Fibroblast of skin of left quadriceps (primary cell): ENCODE data around the gene LIF.
"Not testable (repeated sequence)": the region's sequence is repeated elsewhere in the genome, so short reads cannot be mapped to it uniquely, and the experiment has no call there.

ENCODE experiments used
- DNase-seq, 2 experiments: peaks; one replicate each; pipeline ENCODE4 v3.0.0-alpha.2; 2013; ENCODE audit warnings: low read depth in 2 of 2

Gene LIF

DNA sequence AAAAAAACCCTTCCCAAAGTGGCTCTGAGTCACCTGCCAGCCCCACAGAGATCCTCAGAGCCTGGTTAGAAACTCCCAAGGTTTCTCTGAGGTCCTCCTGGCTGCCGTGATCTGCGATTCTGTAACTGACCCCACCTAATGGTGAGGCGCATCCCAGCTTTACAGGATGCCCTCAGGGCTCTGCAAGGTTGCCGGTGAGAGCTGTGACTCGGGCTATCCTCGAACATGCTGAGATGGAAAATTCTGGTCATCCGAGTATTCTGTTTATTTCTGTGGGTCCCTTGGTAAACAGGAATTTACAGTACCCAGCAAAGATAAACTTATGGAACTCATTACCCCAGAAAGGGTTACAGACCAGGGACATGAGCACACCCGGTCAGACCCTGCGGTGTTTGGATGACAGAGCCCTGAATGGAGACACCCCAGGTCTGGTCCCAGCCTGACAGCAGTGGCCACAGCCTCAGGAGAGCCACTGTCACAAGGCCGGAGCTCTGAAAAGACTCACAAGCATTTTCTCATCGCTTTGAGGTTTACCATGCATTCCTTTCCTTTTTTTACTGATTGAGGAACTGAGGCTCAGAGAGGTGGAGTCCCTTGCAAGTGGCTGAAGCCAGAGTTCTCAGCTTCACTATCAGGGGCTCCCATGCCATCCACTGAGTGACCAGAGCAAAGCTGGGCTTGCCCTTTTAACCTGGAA, 22.2 kb downstream of the LIF start:
- DNase-seq = no peak

DNA sequence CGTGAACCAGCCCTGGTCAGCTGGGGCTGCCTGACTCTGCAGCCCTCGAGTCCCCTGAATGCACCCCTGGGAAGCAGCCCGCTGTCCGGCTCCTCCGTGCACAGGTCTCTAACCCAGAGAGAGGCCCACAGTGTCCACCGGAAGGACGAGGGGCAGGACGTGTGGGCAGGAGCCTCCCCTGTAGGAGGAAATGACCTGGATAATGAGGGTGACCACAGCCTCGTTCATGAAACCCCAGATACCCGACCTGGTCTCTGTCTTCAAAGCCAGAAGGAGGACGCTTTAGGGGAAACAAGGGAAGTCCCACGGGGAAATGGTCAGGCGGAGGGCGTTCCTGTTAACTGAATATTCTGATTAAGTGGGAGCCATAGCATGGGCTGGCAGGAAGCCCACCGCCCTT, 23.3 kb downstream of the LIF start:
- no peak for DNase-seq

DNA sequence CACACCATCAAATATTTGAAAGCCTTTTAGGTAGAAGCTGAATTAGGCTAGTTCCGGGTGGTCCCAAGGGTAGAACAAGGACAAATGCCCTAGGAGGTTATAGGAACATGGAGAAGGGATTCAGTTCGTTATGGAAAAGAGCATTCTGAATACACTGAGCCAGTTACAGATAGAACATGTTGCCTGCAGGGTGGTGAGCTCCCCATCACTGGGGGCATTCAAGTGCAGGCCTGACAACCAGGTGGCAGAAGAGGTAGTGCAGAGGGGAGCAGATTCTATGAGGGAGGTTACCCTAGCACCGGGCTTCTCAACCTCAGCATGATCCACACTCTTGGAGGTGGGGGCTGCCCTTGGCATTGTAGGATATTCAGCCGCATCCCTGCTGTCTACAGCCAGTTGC, 24.2 kb downstream of the LIF start:
- DNase-seq = no peak

DNA sequence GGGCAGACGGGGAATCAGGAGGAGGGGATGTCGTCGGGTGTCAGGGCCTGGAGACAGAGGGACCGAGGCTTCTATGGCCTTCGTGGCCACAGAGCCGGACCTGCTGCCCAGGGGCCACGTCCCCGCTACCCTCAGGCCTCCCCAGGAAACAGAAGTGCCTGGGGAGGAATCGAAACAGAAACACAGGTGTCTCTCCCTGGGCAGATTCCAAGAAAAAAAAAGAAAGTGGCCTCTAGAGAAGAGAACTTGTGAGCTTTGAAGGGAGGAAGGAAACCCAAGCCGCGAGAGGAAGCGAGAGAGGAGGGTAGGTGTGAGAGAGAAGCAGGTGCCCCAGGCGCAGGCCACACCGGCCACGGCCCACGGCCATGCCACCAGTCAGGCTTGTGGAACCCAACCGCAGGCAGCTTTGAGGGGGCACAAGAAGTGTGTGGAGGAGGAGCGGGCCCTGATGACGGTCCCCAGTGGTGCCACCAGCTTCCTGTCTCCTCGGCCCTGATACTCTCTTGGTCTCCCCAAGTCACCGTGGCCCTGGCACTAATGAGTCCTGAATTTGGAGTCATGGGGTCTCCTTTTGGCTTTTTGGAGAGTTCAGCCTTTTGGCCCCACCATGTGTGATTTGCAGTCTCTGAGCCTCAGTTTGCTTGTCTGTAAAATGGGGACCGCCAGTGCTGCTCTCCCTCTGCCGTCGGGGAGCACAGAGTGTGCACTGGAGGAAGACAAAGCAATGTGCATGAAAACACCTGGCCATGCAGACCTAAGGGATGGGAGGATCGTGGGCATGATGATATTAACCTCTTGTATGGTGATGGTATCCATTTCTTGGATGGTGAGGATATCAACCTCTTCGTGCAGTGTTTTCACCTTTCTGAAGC, 25.2 kb downstream of the LIF start:
- DNase-seq = no peak

GRCh38 chr22:30220338-30221012, 26.1 kb downstream of the LIF start:
- no peak for DNase-seq

DNA sequence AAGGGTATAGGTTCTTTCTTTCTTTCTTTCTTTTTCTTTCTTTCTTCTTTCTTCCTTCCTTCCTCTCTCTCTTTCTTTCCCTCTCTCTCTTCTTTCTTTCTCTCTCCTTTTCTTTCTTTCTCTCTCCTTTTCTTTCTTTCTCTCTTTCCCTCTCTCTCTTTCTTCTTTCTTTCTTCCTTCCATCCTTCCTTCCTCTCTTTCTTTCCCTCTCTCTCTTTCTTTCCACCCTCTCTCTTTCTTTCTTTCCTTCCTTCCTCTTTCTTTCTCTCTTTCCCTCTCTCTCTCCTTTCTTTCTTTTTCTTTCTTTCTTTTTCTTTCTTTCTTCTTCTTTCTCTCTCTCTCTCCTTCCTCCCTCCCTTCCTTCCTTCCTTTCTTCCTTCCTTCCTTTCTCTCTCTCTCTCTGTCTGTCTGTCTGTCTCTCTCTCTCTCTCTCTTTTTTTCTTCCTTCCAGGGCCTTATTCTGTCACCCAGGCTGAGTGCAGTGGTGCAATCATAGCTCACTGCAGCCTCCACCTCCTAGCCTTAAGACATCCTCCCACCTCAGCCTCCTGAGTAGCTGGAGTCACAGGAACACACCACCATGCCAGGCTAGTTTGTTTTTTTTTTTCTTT, 26.8 kb downstream of the LIF start:
- no peak for DNase-seq

GRCh38 chr22:30219049-30219654, 27.4 kb downstream of the LIF start:
- no peak for DNase-seq

DNA sequence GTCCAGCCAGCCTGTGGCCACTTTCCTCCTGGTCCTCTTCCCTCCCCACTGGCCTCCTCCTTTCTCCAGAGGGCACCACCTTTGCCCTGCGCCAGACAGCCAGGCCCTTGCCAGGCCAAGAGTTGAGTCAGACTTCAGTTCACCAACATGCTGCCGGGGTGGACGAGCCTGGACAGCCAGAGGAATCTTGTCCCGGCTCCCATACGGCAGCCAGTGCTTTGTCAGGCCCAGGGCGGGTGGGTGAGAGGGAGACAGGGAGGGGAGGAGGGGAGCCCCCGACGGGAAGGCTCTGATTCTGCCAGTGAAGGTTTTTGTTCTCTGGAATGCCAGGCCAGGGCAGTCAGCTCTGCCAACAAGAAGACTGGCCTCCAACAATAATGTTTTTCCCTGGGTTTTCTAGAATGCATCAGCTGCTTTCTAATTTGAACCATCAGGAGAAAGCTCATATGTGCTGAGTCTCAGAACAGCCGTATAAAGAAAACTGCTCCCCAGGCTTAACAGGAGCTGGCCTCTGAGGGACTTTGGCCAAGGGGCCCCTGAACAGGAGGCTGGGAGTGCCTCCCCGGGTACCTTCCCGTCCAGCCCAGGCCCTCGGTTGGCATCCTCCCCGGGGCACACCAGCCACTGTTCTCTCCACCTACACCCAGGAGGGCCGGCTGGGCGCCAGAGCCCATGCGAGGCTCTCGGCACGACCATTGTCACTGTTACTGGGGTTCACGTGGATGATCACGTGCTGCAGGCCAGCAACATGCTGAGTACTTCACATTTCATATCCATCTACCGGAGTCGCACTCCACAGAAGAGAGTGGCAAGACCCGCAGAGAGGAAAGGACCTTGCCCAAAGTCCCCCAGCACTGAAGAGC, 28.6 kb downstream of the LIF start:
- no peak for DNase-seq

DNA sequence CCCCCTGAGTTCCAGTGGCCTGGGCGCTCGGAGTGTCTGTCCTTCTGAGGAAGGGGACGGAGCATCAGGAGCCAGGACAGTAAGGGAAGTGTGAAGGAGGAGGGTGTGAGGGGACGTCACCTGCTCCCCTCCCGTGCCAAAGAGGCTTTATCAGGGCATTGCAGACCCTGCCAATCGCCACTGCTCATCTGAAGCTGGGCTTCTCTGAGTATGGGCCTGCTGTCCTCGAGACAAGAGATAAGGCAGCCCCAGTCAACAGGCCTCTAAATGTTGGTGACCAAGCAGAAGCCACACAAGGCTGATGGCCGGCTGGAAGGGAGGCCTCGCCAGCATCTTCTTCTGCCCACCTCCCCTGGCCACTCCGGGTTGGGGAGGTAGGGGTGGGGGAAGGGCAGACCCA, 29.8 kb downstream of the LIF start:
- no peak for DNase-seq

DNA sequence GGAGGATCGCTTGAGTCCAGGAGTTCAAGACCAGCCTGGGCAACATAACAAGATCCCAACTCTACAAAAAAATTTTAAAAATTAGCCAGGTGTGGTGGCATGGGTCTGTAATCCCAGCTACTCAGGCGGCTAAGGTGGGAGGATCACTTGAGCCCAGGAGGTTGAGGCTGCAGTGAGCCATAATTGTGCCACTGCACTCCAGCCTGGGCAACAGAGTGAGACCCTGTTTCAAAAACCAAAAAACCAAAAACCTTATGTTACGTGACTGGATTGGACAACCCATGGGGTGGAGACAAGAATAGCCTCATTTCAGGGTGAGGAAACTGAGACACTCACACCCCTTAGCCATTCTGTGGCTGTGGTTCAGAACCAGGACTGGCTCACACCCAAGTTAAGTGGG, 30.3 kb downstream of the LIF start:
- not testable (repeated sequence) for DNase-seq

GRCh38 chr22:30214703-30215407, 31.7 kb downstream of the LIF start:
- no peak for DNase-seq

DNA sequence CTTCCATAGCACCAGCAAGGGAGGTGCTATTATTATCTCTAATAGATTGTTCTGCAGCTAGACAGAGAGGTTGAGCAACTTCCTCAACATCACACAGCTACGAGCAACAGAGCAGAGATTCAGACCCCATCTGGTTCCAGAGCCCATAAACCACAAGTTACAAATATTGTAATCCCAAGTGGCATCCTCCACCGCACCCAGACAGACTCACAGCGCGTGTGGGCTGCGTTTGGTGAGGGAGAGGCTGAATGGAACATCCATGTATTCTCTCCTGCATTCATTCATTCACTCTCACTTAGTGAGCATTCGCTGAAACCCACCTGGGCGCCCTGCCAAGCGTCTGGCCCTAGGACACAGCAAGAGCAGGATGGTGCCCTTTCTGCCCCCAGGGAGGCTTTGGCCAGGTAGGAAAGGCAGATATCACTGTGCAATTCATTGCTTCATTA, 33.5 kb downstream of the LIF start:
- DNase-seq = no peak

GRCh38 chr22:30212363-30212995, 34.1 kb downstream of the LIF start:
- no peak for DNase-seq

DNA sequence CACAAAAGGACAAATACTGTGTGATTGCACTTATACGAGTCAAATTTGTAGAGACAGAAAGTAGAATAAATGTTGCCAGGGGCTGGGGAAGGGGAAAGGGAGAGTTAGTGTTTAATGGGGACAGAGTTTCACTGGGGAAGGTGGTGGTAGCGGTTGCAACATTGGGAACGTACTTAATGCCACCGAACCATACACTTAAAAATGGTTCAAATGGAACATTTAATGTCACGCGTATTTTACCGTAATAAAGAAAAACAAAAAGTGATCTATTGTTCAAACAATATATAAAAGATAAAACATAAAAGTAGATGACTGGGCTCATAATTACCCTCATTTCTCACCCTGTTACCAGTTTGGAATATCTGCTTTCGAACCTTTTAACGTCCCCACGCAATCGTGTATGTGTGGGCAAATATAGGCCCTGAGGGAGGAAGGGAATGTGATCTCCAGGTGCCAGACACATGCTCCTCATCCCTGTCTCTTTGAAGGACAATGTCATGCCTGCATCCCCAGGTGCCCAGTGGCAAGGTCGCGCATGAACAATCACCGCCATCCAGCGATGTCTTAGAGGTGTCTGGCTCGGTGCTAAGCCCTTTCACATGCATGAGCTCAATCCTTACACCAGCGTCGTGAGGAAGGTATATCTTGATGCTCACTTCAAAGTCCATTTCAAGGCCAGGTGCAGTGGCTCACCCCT, 35.3 kb downstream of the LIF start:
- DNase-seq = no peak

GRCh38 chr22:30210235-30210909, 36.2 kb downstream of the LIF start:
- DNase-seq = no peak

GRCh38 chr22:30209642-30210041, 36.9 kb downstream of the LIF start:
- DNase-seq = no peak

DNA sequence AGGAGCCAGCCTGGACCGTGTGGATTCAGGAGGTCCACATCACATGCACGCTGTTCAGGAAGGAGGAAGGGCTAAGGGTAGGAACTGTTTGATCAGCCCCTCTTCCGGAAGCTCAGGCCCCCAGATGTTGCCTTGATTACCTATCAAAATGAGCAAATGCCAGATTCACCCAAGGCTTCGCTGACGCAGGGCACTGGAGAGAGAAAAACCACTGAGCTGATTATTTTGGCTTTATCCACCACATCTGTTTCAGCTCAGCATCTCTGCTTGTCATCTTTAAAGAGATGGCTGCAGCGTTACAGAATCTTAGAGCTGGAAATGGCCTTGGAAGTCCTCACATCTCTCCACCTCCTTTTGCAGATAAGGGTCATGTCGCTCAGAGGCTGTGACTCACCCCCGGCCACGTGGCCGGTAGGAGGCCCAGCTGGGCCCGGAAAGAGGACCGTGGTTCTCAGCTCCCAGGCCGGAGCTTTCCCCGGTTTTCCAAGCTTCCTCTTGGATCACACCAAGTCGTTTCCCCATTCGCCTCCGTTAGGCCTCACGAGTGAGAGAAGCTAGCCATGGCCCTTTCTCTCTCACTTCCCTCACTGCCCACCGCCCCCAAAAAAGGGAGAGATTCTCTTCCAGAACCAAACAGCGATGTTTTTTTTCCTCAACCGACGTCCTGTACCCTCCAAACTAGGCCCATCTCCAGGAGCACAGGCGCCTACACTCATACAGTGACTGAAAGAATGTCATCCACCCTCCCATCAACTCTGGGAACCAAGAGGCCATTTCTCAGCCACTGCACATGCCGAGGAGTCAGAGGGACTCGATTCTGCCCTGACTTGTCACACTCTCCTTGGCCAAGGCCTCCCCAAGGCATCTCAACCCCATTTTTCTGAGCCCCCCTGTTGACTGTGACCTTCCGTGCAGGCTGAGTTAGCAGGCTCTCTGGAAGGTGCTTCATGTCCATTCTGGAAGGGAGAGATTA, 37.6 kb downstream of the LIF start:
- DNase-seq = no peak
